Prostate gland (tissue), 2 donors: Measurements from ENCODE around the gene CD72. TPM values are rescaled to one million over a fixed set of nuclear protein-coding genes. Genes with fewer than 3 reads are reported as not detected.

Experiments used
- DNase-seq: peaks from one replicate; pipeline ENCODE4 v3.0.0-alpha.2; 2019; ENCODE audit warnings: low spot score
- H3K27ac ChIP-seq, 2 donors: fragments of 200-600 bp; sonication (generic); 2 replicates each; pipeline ENCODE4 v1.5.1; 2017 to 2019
- H3K27me3 ChIP-seq: fragments of 200-600 bp; sonication (generic); replicated peaks from 2 replicates; pipeline ENCODE4 v1.5.1; 2019; ENCODE audit not compliant: insufficient read depth
- H3K36me3 ChIP-seq, 2 donors: fragments of 200-600 bp; sonication (generic); 1 replicate in 1 of 2; 2 replicates in 1 of 2; pipeline versions ENCODE4 v1.5.1 to v1.8.1; 2017 to 2019
- H3K4me1 ChIP-seq: fragments of 200-600 bp; sonication (generic); replicated peaks from 2 replicates; pipeline ENCODE4 v1.5.1; 2019
- H3K4me3 ChIP-seq, 2 donors: fragments of 200-600 bp; sonication (generic); 2 replicates each; pipeline ENCODE4 v1.5.1; 2017 to 2019
- H3K9me3 ChIP-seq: fragments of 200-600 bp; sonication (generic); 2 replicates; pipeline ENCODE4 v1.5.1; 2017
- POLR2A ChIP-seq: fragments of 450-650 bp; IDR thresholded peaks from one replicate; pipeline ENCODE4 v1.6.1; 2016; ENCODE audit warnings: antibody characterized with exemption, mild to moderate bottlenecking
- POLR2AphosphoS5 ChIP-seq: sonication (generic); formaldehyde crosslinking; IDR thresholded peaks from one replicate; pipeline ENCODE4 v1.6.1; 2017; ENCODE audit warnings: antibody characterized with exemption
- WGBS: methylation state at CpG from one replicate; pipeline ENCODE4 v1.1.5; 2018; 5-methylcytosine and 5-hydroxymethylcytosine counted together
- intact Hi-C: fragments of 100-400 bp; cut with DNase I; formaldehyde crosslinking; loops from one replicate; pipeline ENCODE4 v1.14.2; 2022
- total RNA-seq, 2 donors: library from RNA; depleted of rRNA; stranded (reverse); fragments of >200 nt; gene quantifications; one replicate each; pipeline ENCODE4 v1.1.0, GENCODE V29; 2016
- TF ChIP-seq, protein P1 (sequence below), 4 experiments: fragments of 200-600 bp in 2 of 4; fragments of 450-650 bp in 2 of 4; sonication (generic) in 2 of 4; IDR thresholded peaks; 1 replicate in 3 of 4; 2 replicates in 1 of 4; pipeline ENCODE4 v1.5.1; 2016 to 2019; ENCODE audit warnings: antibody characterized with exemption in 4 of 4, mild to moderate bottlenecking in 2 of 4, moderate library complexity in 2 of 4

Gene CD72
- total RNA-seq, 2 donors from 2014 or later = 3.0 to 3.2 TPM

DNA sequence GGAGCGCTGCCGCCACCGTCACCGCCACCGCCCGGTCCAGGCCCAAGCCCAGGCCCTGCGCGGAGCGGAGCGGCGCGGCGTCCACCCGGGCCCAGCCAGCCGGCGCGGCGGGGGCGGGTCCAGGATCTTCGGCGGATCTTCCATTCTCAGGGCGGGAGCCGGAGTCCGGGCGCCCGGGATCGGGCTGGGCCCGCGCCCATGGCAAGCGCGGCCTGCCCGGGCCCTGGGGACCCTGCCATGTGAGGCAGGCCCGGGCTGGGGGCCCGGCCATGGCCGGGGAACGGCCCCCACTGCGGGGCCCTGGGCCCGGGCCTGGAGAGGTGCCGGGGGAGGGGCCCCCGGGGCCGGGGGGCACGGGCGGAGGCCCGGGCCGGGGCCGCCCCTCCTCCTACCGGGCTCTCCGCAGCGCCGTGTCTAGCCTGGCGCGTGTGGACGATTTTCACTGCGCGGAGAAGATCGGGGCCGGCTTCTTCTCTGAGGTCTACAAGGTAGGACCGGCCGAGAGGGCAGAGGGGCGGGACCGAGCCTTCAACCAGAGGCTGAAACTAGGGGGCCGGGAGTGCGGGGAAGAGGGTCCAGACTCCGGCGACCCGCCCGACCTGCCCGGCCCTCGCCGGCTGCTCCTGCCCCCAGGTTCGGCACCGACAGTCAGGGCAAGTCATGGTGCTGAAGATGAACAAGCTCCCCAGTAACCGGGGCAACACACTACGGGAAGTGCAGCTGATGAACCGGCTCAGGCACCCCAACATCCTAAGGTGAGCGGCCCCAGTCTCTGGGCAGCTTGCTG is 12.7 kb downstream of the CD72 start:
- under 1% methylated on average over 45 of the region's 76 CpGs for WGBS
- Histone ChIP-seq H3K9me3 (no peaks in the 10 kb centered on the region), H3K4me1 (peaks cover 13% of the 10 kb centered on the region), H3K36me3 (peaks cover 2 to 5% of the 10 kb centered on the region in 2 donors), H3K27ac (peak overlapping the region; percentile 94), H3K4me3 (peak overlapping the region; percentile 79 to 82), H3K27me3 (no peaks in the 10 kb centered on the region)
- intact Hi-C loops = loop anchor here (2.0 to 10.0 kb wide), 4 partner anchors 42 to 491 kb away; partner anchors contain the start of genes ATOSB and RUSC2
- no peak for TF ChIP-seq POLR2A
- no peak for TF ChIP-seq POLR2AphosphoS5
- TF ChIP-seq, protein P1, sequence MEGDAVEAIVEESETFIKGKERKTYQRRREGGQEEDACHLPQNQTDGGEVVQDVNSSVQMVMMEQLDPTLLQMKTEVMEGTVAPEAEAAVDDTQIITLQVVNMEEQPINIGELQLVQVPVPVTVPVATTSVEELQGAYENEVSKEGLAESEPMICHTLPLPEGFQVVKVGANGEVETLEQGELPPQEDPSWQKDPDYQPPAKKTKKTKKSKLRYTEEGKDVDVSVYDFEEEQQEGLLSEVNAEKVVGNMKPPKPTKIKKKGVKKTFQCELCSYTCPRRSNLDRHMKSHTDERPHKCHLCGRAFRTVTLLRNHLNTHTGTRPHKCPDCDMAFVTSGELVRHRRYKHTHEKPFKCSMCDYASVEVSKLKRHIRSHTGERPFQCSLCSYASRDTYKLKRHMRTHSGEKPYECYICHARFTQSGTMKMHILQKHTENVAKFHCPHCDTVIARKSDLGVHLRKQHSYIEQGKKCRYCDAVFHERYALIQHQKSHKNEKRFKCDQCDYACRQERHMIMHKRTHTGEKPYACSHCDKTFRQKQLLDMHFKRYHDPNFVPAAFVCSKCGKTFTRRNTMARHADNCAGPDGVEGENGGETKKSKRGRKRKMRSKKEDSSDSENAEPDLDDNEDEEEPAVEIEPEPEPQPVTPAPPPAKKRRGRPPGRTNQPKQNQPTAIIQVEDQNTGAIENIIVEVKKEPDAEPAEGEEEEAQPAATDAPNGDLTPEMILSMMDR (IDR thresholded peaks at IDR 0.05) = no peak
- DNase-seq = no peak

GRCh38 chr9:35604578-35605350 is 13.4 kb downstream of the CD72 start, which contains the start of gene TESK1:
TSS of gene TESK1 (plus strand) at chr9:35605262. CDS start at chr9:35605620, 358 bp downstream.
- H3K9me3 ChIP-seq = no peaks in the 10 kb centered on the region
- peak within 1 kb of the TSS; percentile 94 for H3K27ac ChIP-seq
- WGBS = under 1% methylated on average over 26 of the region's 55 CpGs
- intact Hi-C loops = loop anchor here (2.0 to 10.0 kb wide), 4 partner anchors 43 to 490 kb away; partner anchors contain the start of genes ATOSB and RUSC2
- no peaks in the 10 kb centered on the region for H3K27me3 ChIP-seq
- TF ChIP-seq POLR2AphosphoS5 = peak; percentile 12
- TF ChIP-seq POLR2A = no peak
- TF ChIP-seq, protein P1 (IDR thresholded peaks at IDR 0.05) = no peak
- peaks cover 13% of the 10 kb centered on the region for H3K4me1 ChIP-seq
- peak within 1 kb of the TSS; percentile 79 to 82 for H3K4me3 ChIP-seq
- peaks cover 2 to 5% of the 10 kb centered on the region in 2 donors for H3K36me3 ChIP-seq
- peak; percentile 67 for DNase-seq

- TF ChIP-seq, protein P1 (IDR thresholded peaks at IDR 0.05) = peak; percentile 90 to 99 (median 99)
- TF ChIP-seq POLR2A (peak; percentile 90), POLR2AphosphoS5 (peak; percentile 99)
- H3K27me3 ChIP-seq = no peaks in the 10 kb centered on the region
- H3K27ac ChIP-seq = peak overlapping the region; percentile 94
- WGBS = 0% methylated on average over 33 of the region's 41 CpGs
- H3K9me3 ChIP-seq = no peaks in the 10 kb centered on the region
- peak overlapping the region; percentile 79 to 82 for H3K4me3 ChIP-seq
- peak; percentile 100 for DNase-seq
- intact Hi-C loops = loop anchor here (2.0 to 10.0 kb wide), 3 partner anchors 91 to 489 kb away; partner anchors contain the start of genes ATOSB and RUSC2
- peaks cover 1 to 5% of the 10 kb centered on the region in 2 donors for H3K36me3 ChIP-seq
- peaks cover 13% of the 10 kb centered on the region for H3K4me1 ChIP-seq
Observed at GRCh38 chr9:35603986-35604577, 14.1 kb downstream of the CD72 start.

DNA sequence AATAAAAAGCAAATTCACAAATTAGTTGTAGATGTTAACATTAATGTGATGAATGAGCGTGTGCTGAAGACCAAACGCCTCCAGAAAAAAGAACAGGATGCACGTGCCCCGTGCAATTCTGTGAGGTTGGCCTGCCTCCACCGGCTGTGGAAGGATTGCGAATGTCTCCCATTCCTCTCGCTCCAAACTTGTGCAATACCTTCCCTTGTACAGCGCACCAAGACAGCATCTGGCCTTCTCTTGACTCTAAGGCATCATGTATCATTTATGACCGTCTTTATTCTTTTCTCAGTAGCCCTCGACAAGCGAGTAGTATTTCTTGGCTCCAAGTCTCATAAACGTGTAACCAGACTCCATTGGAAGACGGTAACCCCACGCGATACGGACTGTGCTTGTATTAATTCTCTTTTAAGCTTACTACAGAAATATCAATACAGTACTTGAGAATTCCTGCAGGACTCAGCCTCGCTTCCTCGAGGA is 14.7 kb downstream of the CD72 start:
- Histone ChIP-seq H3K4me3 (peak overlapping the region; percentile 19 to 29), H3K27me3 (no peaks in the 10 kb centered on the region), H3K27ac (peak overlapping the region; percentile 94), H3K9me3 (no peaks in the 10 kb centered on the region), H3K4me1 (peaks cover 13% of the 10 kb centered on the region), H3K36me3 (peaks cover 0 to 5% of the 10 kb centered on the region in 2 donors)
- intact Hi-C loops = loop anchor here (10.0 kb wide), 2 partner anchors 91 to 489 kb away; partner anchors contain the start of gene ATOSB
- TF ChIP-seq POLR2AphosphoS5 (no peak), POLR2A (no peak)
- TF ChIP-seq, protein P1 (IDR thresholded peaks at IDR 0.05) = no peak
- WGBS = 1% methylated on average over 18 of the region's 18 CpGs
- DNase-seq = peak; percentile 51
